SU-DHL-6 (cell line): ENCODE data around the gene TRIP11.

Experiments
- H2AFZ ChIP-seq: fragments of 200-600 bp; sonication (generic); 2 replicates; pipeline ENCODE4 v1.6.1; 2014; ENCODE audit warnings: low read depth, mild to moderate bottlenecking, moderate library complexity, mixed read lengths, antibody characterized with exemption, low read length; ENCODE audit not compliant: severe bottlenecking
- H3F3A ChIP-seq: fragments of 200-600 bp; shearing (Covaris generic); 2 replicates; pipeline ENCODE4 v1.6.0; 2016; ENCODE audit warnings: antibody characterized with exemption, mild to moderate bottlenecking; ENCODE audit not compliant: insufficient read depth
- H3K27ac ChIP-seq: fragments of 200-600 bp; sonication (generic); 2 replicates; pipeline ENCODE4 v1.5.1; 2016; ENCODE audit warnings: low read depth, mild to moderate bottlenecking, low read length, moderate library complexity, mixed read lengths
- H3K27me3 ChIP-seq: fragments of 200-600 bp; sonication (generic), shearing (Covaris generic); 2 replicates; pipeline ENCODE4 v1.6.0; 2014; ENCODE audit warnings: mild to moderate bottlenecking, low read length
- H3K36me3 ChIP-seq: fragments of 200-600 bp; sonication (generic); 2 replicates; pipeline ENCODE4 v1.6.1; 2014; ENCODE audit warnings: mild to moderate bottlenecking, low read length, mixed read lengths
- H3K4me2 ChIP-seq: fragments of 300-600, 200-600 bp; shearing (Covaris generic), sonication (generic); 2 replicates; pipeline ENCODE4 v1.6.0; 2014; ENCODE audit warnings: low read length, low read depth, mild to moderate bottlenecking; ENCODE audit not compliant: poor library complexity, severe bottlenecking
- H3K4me3 ChIP-seq: fragments of 200-600 bp; sonication (generic); 2 replicates; pipeline ENCODE4 v1.5.1; 2014; ENCODE audit warnings: antibody characterized with exemption, low read length, mild to moderate bottlenecking, mixed read lengths; ENCODE audit not compliant: insufficient read depth, poor library complexity, severe bottlenecking
- H3K79me2 ChIP-seq: fragments of 200-600 bp; sonication (generic); 2 replicates; pipeline ENCODE4 v1.6.1; 2014; ENCODE audit warnings: mild to moderate bottlenecking, low read length, moderate library complexity; ENCODE audit not compliant: insufficient read depth
- H3K9ac ChIP-seq: fragments of 200-600 bp; sonication (generic); 2 replicates; pipeline ENCODE4 v1.7.0; 2014; ENCODE audit warnings: mild to moderate bottlenecking, low read length
- H3K9me2 ChIP-seq: fragments of 200-600 bp; sonication (generic); replicated peaks from 2 replicates; pipeline ENCODE4 v1.6.1; 2014; ENCODE audit warnings: low read length; ENCODE audit not compliant: insufficient read depth
- H3K9me3 ChIP-seq: fragments of 200-600 bp; sonication (generic); 2 replicates; pipeline ENCODE4 v1.6.1; 2014; ENCODE audit warnings: low read length, mixed read lengths; ENCODE audit not compliant: insufficient read depth
- H4K20me1 ChIP-seq: fragments of 200-600 bp; sonication (generic); 2 replicates; pipeline ENCODE4 v1.6.1; 2014; ENCODE audit warnings: low read depth, mild to moderate bottlenecking, antibody characterized with exemption, low read length, moderate library complexity, mixed read lengths
- EZH2phosphoT487 ChIP-seq: fragments of 200-600 bp; sonication (generic), shearing (Covaris generic); conservative IDR thresholded peaks from 2 replicates; pipeline ENCODE4 v1.6.1; 2018; ENCODE audit warnings: mild to moderate bottlenecking, antibody characterized with exemption, low read length, moderate library complexity, mixed read lengths
- TF ChIP-seq, protein P1 (sequence below): fragments of 200-600 bp; sonication (generic); IDR thresholded peaks from one replicate; pipeline ENCODE4 v1.5.1; 2017; ENCODE audit warnings: antibody characterized with exemption, mild to moderate bottlenecking, low read length, moderate library complexity; ENCODE audit not compliant: insufficient read depth, poor library complexity, severe bottlenecking

The TRIP11 gene

DNA sequence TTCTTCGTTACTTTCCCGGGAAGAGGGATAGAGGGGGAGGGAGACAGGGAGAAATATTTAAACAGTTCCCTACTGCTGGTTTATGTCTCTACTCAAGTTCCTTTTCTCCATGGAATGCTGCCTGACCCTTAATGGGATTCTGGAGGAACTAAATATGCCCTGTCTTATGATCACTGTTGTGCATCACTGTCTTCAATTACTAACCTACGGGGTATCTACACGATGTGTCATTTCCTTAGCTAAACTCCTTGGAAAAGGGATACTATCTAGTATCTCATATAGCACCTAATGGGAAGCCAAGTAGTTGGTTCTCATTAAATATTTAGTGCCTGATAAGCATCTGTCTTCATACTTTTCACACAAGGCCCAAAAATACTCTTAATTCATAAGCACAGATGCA, 54.9 kb downstream of the TRIP11 start:
- Histone ChIP-seq H3K79me2 (no peaks in the 10 kb centered on the region), H3F3A (no peaks in the 10 kb centered on the region), H3K9me3 (no peaks in the 10 kb centered on the region), H4K20me1 (no peaks in the 10 kb centered on the region), H3K4me2 (no peak overlapping the region), H3K9ac (no peak overlapping the region), H3K27me3 (no peaks in the 10 kb centered on the region), H2AFZ (no peak overlapping the region), H3K9me2 (no peaks in the 10 kb centered on the region), H3K36me3 (peaks cover 22% of the 10 kb centered on the region), H3K27ac (no peak overlapping the region), H3K4me3 (no peak overlapping the region)
- TF ChIP-seq EZH2phosphoT487: no peak
- TF ChIP-seq, protein P1, sequence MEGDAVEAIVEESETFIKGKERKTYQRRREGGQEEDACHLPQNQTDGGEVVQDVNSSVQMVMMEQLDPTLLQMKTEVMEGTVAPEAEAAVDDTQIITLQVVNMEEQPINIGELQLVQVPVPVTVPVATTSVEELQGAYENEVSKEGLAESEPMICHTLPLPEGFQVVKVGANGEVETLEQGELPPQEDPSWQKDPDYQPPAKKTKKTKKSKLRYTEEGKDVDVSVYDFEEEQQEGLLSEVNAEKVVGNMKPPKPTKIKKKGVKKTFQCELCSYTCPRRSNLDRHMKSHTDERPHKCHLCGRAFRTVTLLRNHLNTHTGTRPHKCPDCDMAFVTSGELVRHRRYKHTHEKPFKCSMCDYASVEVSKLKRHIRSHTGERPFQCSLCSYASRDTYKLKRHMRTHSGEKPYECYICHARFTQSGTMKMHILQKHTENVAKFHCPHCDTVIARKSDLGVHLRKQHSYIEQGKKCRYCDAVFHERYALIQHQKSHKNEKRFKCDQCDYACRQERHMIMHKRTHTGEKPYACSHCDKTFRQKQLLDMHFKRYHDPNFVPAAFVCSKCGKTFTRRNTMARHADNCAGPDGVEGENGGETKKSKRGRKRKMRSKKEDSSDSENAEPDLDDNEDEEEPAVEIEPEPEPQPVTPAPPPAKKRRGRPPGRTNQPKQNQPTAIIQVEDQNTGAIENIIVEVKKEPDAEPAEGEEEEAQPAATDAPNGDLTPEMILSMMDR: no peak

DNA sequence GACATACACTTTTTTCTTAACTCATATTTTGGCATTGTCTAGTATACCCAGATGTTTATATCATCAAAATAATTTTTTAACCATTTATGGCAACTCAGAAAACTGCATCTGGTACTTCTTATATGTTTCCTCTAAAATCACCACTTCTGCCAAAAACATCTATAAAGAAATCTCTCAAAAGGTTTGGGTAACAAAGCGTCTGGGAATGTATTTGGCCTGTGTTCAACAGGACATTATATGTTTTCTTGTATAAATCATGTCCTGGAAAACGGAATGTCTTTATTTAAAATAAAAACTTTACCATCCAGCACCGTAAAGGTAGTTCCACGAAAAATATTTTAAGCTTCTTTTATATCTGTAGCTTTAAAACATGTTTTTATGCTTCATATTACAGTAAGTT, 56.3 kb downstream of the TRIP11 start:
- no peaks in the 10 kb centered on the region for H3K9me3 ChIP-seq
- H3K36me3 ChIP-seq: peaks cover 14% of the 10 kb centered on the region
- no peak overlapping the region for H2AFZ ChIP-seq
- no peak overlapping the region for H3K27ac ChIP-seq
- no peaks in the 10 kb centered on the region for H3K27me3 ChIP-seq
- no peak for TF ChIP-seq EZH2phosphoT487
- TF ChIP-seq, protein P1: no peak
- no peak overlapping the region for H3K4me3 ChIP-seq
- no peak overlapping the region for H3K4me2 ChIP-seq
- no peak overlapping the region for H3K9ac ChIP-seq
- no peaks in the 10 kb centered on the region for H3K79me2 ChIP-seq
- no peaks in the 10 kb centered on the region for H3F3A ChIP-seq
- H4K20me1 ChIP-seq: no peaks in the 10 kb centered on the region
- no peaks in the 10 kb centered on the region for H3K9me2 ChIP-seq

DNA sequence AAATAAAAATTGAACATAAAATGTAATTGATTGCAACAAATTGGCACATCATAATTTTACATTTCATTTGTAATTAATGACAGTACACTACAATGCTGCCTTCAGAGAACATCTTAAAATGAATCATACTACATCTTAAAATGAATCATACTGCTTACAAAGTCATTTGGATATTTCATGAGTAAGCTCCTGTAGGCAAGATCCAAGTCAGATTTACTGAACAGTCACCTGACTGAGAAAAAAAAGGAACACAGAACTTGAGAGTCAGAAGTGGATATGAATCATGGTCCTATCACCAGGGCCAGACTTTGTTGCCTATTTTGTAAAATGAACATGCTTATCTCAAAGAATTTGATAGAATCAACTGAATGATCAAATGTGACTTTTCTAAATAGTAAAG, 59.7 kb downstream of the TRIP11 start:
- H3K4me2 ChIP-seq: no peak overlapping the region
- H3K9me3 ChIP-seq: no peaks in the 10 kb centered on the region
- H2AFZ ChIP-seq: no peak overlapping the region

More for the DNA sequence above, 59.7 kb downstream of the TRIP11 start:
- H3K9me2 ChIP-seq: no peaks in the 10 kb centered on the region
- no peak overlapping the region for H3K4me3 ChIP-seq
- no peak overlapping the region for H3K27ac ChIP-seq
- no peaks in the 10 kb centered on the region for H3K27me3 ChIP-seq
- no peaks in the 10 kb centered on the region for H4K20me1 ChIP-seq
- TF ChIP-seq, protein P1: no peak
- no peak for TF ChIP-seq EZH2phosphoT487
- no peak overlapping the region for H3K9ac ChIP-seq
- H3F3A ChIP-seq: no peaks in the 10 kb centered on the region
- H3K79me2 ChIP-seq: no peaks in the 10 kb centered on the region
- peaks cover 9% of the 10 kb centered on the region for H3K36me3 ChIP-seq
